Panc1 (cell line): ENCODE data around the gene PKD1L1. TPM values are rescaled to one million over a fixed set of nuclear protein-coding genes. Genes with fewer than 3 reads are reported as not detected.

Source experiments
- ATAC-seq: fragments of 200-7000 bp; cut with Tn5 transposase; 2 replicates; pipeline ENCODE4 v1.9.1; 2020; ENCODE audit warnings: mild to moderate bottlenecking, moderate library complexity
- BruUV-seq: library from RNA; stranded (reverse); fragments of 400-500 nt; replicated peaks from 2 replicates; lab custom pipeline; 2021; lab: Mats Ljungman, UMichigan
- CTCF ChIA-PET: fragments of 300-600 bp; sonication (Branson Sonifier 250); formaldehyde crosslinking; loops from one replicate; lab custom pipeline; 2022; ENCODE audit warnings: antibody characterized with exemption; lab: Charles Lee
- POLR2A ChIA-PET: fragments of 300-600 bp; sonication (Branson Sonifier 250); formaldehyde crosslinking; loops from one replicate; lab custom pipeline; 2022; ENCODE audit warnings: antibody characterized with exemption; lab: Charles Lee
- DNase-seq: peaks from one replicate; pipeline ENCODE4 v3.0.0-alpha.2; 2010; ENCODE audit warnings: low read depth, low spot score
- H3K27ac ChIP-seq: 2 replicates; pipeline ENCODE4 v1.5.1; 2011; ENCODE audit warnings: mild to moderate bottlenecking, low read length, inconsistent platforms
- H3K27me3 ChIP-seq: fragments of 200-500 bp; sonication (Bioruptor generic); 2 replicates; pipeline ENCODE4 v1.6.0; 2014; ENCODE audit warnings: low read length, inconsistent platforms; ENCODE audit not compliant: control insufficient read depth, insufficient read depth
- H3K36me3 ChIP-seq: fragments of 200-500 bp; sonication (Bioruptor generic); 2 replicates; pipeline ENCODE4 v1.5.1; 2014; ENCODE audit warnings: inconsistent platforms, mild to moderate bottlenecking, low read length, moderate library complexity; ENCODE audit not compliant: control insufficient read depth, insufficient read depth
- H3K4me1 ChIP-seq: 2 replicates; pipeline ENCODE4 v1.5.1; 2011; ENCODE audit warnings: inconsistent platforms, mild to moderate bottlenecking, low read length, moderate library complexity; ENCODE audit not compliant: control insufficient read depth, insufficient read depth
- H3K4me3 ChIP-seq, 2 experiments: 2 replicates each; pipeline ENCODE4 v1.5.1; 2011 to 2012; ENCODE audit warnings: low read depth in 2 of 2, low read length in 2 of 2, mild to moderate bottlenecking in 2 of 2, inconsistent platforms in 1 of 2, moderate library complexity in 1 of 2
- H3K9me3 ChIP-seq: fragments of 200-500 bp; sonication (Bioruptor generic); 2 replicates; pipeline ENCODE4 v1.5.1; 2014; ENCODE audit warnings: low read depth, mild to moderate bottlenecking, inconsistent platforms, low read length, moderate library complexity; ENCODE audit not compliant: control insufficient read depth, insufficient read depth
- CTCF ChIP-seq: fragments of 450-650 bp; IDR thresholded peaks from 2 replicates; pipeline ENCODE4 v1.5.1; 2017; ENCODE audit warnings: mild to moderate bottlenecking
- POLR2AphosphoS5 ChIP-seq: IDR thresholded peaks from 2 replicates; pipeline ENCODE4 v1.6.1; 2012; ENCODE audit warnings: mild to moderate bottlenecking, low read depth, low read length, moderate library complexity
- SIN3A ChIP-seq: IDR thresholded peaks from 2 replicates; pipeline ENCODE4 v1.6.1; 2012; ENCODE audit warnings: low read depth, mild to moderate bottlenecking, low read length, moderate library complexity, borderline replicate concordance; ENCODE audit not compliant: insufficient read depth
- TCF7L2 ChIP-seq: IDR thresholded peaks from 2 replicates; pipeline ENCODE4 v1.6.1; 2011; ENCODE audit warnings: mild to moderate bottlenecking, low read depth, low read length, inconsistent platforms
- in situ Hi-C: cut with HindIII; loops from 2 replicates; pipeline ENCODE4 v1.10.0; 2016; ENCODE audit warnings: low sequenced_read_pairs, low pct_unique_long_range_greater_than_20kb
- intact Hi-C: fragments of 100-400 bp; cut with micrococcal nuclease; formaldehyde crosslinking; loops from one replicate; pipeline ENCODE4 v1.10.0; 2022; ENCODE audit not compliant: unreplicated experiment
- total RNA-seq: library from RNA; stranded (reverse); gene quantifications from one replicate; pipeline ENCODE4 v1.2.1, GENCODE V29; 2021; ENCODE audit not compliant: unreplicated experiment
- TF ChIP-seq, protein P1 (sequence below), 2 experiments: IDR thresholded peaks; 2 replicates each; pipeline ENCODE4 v1.6.1; 2011 to 2012; ENCODE audit warnings: low read depth in 2 of 2, control low read depth in 1 of 2, low read length in 1 of 2, mild to moderate bottlenecking in 1 of 2, moderate library complexity in 1 of 2; ENCODE audit not compliant: insufficient read depth in 1 of 2

Gene PKD1L1
- total RNA-seq, 1 experiment from 2014 or later = 2.2 TPM

GRCh38 chr7:47852330-47853245 is 95.7 kb downstream of the PKD1L1 start:
- ChIA-PET POLR2A (no interaction called here), CTCF (interaction anchor here (0.7 kb wide), 1 partner anchor 87 kb away, joined by 3 read pairs; no protein-coding TSS in a partner anchor)
- Histone ChIP-seq H3K4me1 (no peaks in the 10 kb centered on the region), H3K9me3 (no peaks in the 10 kb centered on the region), H3K27ac (peak overlapping the region; percentile 35; the same call in 1 of the 2 replicates), H3K36me3 (no peaks in the 10 kb centered on the region), H3K27me3 (no peaks in the 10 kb centered on the region), H3K4me3 (no peak overlapping the region)
- ATAC-seq (peak; percentile 92), DNase-seq (no peak)
- intact Hi-C loops (loop anchor here (5.0 kb wide), 1 partner anchor 85 kb away; no protein-coding TSS in a partner anchor), in situ Hi-C loops (no loop called here)
- TF ChIP-seq CTCF (peak; percentile 80), TCF7L2 (no peak), POLR2AphosphoS5 (no peak), SIN3A (no peak)
- TF ChIP-seq, protein P1, sequence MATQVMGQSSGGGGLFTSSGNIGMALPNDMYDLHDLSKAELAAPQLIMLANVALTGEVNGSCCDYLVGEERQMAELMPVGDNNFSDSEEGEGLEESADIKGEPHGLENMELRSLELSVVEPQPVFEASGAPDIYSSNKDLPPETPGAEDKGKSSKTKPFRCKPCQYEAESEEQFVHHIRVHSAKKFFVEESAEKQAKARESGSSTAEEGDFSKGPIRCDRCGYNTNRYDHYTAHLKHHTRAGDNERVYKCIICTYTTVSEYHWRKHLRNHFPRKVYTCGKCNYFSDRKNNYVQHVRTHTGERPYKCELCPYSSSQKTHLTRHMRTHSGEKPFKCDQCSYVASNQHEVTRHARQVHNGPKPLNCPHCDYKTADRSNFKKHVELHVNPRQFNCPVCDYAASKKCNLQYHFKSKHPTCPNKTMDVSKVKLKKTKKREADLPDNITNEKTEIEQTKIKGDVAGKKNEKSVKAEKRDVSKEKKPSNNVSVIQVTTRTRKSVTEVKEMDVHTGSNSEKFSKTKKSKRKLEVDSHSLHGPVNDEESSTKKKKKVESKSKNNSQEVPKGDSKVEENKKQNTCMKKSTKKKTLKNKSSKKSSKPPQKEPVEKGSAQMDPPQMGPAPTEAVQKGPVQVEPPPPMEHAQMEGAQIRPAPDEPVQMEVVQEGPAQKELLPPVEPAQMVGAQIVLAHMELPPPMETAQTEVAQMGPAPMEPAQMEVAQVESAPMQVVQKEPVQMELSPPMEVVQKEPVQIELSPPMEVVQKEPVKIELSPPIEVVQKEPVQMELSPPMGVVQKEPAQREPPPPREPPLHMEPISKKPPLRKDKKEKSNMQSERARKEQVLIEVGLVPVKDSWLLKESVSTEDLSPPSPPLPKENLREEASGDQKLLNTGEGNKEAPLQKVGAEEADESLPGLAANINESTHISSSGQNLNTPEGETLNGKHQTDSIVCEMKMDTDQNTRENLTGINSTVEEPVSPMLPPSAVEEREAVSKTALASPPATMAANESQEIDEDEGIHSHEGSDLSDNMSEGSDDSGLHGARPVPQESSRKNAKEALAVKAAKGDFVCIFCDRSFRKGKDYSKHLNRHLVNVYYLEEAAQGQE (IDR thresholded peaks at IDR 0.05; ENCODE audit: insufficient read depth in 1 of 2, low read depth in 2 of 2, low read length in 1 of 2) = no peak
- no TSS peak for BruUV-seq

- peak overlapping the region; percentile 70 for H3K27ac ChIP-seq
- H3K9me3 ChIP-seq = peaks cover 6% of the 10 kb centered on the region; the same call in 1 of the 2 replicates
- no peaks in the 10 kb centered on the region for H3K36me3 ChIP-seq
- DNase-seq (no peak), ATAC-seq (no peak)
- intact Hi-C loops (no loop called here), in situ Hi-C loops (no loop called here)
- H3K27me3 ChIP-seq = no peaks in the 10 kb centered on the region
- peaks cover 26% of the 10 kb centered on the region for H3K4me1 ChIP-seq
- BruUV-seq = no TSS peak
- TF ChIP-seq TCF7L2 (no peak), CTCF (no peak), SIN3A (no peak), POLR2AphosphoS5 (no peak)
- TF ChIP-seq, protein P1 (IDR thresholded peaks at IDR 0.05; ENCODE audit: insufficient read depth in 1 of 2, low read depth in 2 of 2, low read length in 1 of 2) = no peak
- CTCF ChIA-PET = no interaction called here
- H3K4me3 ChIP-seq = no peak overlapping the region
- POLR2A ChIA-PET = no interaction called here
Observed at GRCh38 chr7:47847207-47847606, 101.1 kb downstream of the PKD1L1 start.
